Glomerular visceral epithelial cell (primary cell): ENCODE data around the gene ARFIP1.
A peak's percentile ranks its signal among the peaks of the same experiment; 100 is the strongest.
"Not testable (repeated sequence)": the region's sequence is repeated elsewhere in the genome, so short reads cannot be mapped to it uniquely, and the experiment has no call there.

ENCODE experiments used
- DNase-seq: peaks from one replicate; pipeline ENCODE4 v3.0.0-alpha.2; 2016; ENCODE audit errors: extremely low spot score

ARFIP1 gene

DNA sequence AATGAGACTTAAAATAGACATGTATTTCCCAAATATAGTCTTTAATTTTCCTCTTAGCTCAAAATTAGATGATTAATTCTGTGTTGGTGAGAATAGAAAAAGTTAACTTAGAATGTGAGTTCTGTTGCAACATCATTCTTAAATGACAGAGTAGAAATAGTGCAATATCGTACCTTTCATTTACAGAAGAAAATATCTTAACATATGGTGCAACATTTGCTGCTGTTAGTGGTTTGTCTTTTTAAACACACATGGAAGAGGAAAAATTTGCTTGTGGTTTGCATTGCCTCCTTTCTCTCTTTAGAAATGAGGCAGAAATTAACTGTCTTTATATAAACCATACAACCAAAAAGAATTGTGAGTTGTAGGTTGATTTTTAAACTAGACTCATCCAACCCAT lies 117.1 kb downstream of the ARFIP1 start:
- DNase-seq: no peak

DNA sequence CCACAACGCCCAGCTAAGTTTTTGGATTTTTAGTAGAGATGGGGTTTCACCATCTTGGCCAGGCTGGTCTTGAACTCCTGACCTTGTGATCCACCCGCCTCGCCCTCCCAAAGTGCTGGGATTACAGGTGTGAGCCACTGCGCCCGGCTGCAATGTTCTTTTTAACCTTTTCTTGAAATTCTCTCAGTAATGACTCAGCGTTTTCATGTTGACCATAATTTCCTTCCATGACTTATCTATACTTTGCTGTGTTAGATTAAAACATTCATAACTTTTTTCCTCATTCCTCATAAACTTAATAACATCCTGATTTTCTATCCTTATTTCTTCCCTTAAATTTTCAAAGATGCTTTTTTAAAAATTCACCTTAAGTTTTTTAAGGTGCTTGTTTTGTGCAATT lies 118.4 kb downstream of the ARFIP1 start:
- DNase-seq: not testable (repeated sequence)

DNA sequence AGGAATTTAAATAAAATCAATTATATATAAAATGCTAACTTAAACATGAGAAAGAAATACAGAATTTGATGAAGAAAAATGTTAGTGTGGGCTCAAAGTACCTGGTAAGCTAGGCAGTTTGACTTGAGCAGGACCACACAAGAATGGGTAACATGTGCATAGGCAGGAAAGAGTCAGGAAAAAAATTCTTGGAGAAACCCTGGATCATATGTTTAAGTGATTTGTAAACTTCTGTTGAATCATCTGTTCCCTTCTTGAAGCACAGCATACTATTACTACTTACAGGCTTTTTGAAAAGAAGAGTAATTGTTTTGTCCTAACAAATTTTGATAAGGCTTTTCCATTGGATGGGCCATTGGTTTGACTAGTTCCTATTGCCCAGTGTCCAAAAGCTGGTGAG lies 118.9 kb downstream of the ARFIP1 start:
- DNase-seq: no peak

DNA sequence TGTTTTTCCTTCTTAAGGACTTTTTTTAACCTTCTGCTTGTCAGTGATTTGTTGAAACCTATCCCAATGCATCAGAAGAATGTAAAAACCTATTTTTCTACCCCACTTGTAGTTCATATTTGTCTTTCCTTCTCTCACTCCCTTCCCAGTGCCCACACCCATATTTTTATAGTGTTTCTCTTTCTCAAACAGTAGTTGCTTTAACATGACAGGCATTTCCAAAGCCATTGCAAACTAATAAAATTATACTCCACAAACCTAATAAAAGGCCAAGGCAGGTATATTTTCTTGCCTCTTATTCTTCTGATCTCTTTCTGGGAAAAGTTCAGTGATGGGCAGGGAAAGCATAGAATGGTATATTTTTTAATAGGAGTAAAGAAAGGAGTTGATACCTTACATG lies 120.6 kb downstream of the ARFIP1 start:
- no peak for DNase-seq

DNA sequence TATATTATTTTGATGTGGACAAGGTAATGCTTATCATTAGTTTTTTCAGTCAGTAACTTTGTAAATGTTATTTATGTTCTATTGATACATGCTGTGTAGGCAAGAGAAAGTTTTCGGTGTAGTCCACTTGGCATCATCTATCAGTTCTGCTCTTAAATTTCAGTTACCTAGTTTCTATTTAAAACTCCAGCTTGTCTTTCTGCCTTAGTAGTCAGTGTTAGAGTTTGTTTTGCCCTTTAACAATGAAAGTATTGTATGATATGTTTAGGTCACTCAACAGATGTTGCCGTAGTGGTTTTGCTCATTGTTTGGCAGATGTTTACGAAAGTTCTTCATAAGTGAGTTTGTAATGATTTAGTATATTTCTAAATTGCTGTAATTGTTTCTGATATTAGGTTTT lies 121.5 kb downstream of the ARFIP1 start:
- DNase-seq: no peak

DNA sequence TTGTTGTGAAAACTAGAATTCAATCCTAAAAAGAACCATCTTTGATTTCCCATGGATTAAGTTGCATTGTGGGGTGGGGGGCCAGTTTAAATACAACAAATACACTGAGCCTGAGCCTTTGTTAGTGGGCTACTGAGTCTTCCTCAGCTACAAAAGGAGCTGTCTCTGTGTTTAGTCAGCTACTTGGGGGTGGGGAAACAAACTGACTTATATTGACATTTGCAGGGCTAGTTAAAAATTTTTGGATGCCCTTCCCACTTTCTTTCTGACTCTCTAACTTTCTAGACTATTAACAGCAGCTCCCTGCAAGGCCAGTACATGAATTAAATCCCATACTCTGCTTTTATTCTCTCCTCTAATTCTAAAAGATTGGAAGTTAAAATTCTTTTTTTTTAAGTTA lies 123.9 kb downstream of the ARFIP1 start:
- no peak for DNase-seq

DNA sequence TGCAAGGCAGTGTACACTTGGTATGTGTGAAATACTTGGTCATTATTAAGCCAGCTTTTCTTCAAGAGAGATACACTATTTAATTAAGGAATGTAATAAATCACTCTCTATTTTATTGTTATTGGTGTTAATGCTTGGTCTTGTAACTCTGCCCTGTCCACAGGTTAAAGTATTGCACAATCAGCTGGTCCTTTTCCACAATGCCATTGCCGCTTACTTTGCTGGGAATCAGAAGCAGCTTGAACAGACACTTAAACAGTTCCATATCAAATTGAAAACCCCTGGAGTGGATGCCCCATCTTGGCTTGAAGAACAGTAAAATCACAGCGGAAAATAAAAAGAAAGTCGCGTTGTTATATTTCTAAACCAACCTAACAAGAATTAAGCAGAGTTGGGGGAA lies 130.1 kb downstream of the ARFIP1 start:
- no peak for DNase-seq

DNA sequence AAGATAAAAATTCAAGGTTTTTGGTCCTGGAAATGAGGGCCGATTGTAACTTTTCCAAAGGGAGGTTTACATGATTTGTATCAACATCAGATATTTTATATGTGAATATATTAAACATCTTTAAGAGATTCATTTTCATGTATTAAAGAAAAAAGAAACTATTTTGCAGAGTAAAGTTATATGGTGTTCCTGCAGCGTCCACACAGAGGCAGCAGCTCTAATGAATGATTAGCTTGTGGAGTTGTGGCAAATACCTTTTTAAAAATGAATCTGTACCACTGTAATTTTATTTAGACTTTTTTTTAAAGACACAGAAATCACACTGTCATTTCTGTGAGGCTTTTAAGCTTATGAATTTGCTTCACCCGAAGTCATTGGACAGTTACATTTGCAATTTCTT lies 130.8 kb downstream of the ARFIP1 start:
- no peak for DNase-seq

DNA sequence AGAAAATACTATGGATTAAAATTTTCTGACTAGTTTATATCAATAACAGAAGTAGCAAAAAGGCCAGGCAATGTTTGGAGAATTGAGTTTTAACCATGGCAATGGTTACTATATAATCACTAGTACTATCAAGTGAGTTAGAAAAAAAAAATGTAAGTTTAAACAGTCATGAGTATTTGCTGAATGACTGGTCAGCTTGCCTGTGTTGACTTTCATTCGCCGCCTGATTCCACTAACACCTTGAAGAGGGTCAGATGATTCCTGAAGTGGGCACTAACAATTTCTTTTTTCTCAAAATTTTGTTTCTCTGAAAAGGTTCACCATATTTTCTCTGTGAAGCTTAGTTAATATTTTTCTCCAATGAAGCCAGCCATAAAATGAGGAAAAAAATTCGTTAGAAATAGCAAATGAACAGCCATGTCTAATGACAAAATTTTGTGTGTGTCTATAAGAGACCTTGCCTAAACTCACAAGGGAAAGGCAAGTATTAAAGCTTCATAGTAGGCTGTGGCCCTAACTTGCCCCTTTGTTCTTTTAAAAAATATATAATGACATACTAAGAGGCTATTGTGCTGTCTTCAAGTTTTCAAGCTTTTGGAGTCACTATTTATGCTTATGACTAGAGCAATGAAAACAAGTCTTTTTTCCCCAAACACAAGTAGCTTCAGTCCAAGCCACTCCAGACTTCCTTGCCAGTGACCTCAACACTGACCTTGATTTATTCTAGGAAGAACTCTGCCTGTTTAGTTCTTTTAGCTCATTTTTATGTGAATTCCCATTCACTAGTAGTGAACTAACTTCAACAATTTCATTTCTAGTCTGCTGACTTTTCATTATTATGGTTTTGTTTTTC lies 138.0 kb downstream of the ARFIP1 start:
- DNase-seq: no peak

DNA sequence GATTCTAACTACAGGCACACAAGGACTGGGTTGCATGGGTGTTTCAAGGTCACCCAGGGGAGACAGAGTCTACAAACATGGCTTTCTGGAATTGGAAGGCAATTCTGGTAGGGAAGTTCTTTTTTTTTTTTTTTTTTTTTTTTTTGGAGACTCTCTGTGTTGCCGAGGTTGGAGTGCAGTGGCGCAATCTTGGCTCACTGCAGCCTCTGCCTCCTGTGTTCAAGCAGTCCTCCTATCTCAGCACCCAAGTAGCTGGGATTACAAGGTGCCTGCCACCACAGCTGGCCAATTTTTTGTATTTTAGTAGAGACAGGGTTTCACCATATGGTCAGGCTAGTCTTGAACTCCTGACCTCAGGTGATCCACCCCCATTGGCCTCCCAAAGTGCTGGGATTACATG lies 140.1 kb downstream of the ARFIP1 start:
- DNase-seq: no peak

DNA sequence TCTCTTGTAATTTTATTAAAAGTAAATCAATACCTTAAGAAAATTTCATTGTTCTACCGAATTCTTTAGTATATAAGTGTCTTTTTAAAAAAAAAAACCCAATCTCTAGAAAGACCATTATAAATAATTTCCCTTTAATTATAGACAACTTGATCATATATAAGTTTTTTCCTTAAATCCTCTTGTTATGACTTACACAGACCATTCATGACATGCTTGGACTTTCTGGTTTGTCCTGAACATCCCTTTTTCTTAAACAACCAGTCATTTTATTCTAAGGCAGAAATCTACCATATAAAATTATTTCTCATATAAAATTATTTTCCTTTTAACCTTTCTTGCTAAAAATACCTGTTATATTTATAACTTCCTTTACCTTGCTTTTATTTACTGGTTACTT lies 141.0 kb downstream of the ARFIP1 start:
- DNase-seq: peak; percentile 24

DNA sequence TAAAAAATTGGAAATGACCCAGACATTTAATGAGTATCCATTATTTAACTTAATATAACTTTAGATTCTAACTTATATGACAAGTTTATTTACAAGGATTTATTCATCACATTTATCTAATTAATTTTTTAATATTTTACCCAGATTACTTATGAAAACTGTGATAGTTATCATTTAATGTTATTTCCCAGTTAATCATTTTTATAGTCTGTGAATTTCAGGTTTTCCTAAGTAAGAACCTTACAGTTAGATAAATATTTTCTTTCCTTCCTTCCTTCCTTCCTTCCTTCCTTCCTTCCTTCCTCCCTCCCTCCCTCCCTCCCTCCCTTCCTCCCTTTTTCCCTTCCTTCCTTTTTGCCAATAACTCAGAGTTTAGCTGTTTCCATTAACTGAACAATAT lies 141.5 kb downstream of the ARFIP1 start:
- no peak for DNase-seq

DNA sequence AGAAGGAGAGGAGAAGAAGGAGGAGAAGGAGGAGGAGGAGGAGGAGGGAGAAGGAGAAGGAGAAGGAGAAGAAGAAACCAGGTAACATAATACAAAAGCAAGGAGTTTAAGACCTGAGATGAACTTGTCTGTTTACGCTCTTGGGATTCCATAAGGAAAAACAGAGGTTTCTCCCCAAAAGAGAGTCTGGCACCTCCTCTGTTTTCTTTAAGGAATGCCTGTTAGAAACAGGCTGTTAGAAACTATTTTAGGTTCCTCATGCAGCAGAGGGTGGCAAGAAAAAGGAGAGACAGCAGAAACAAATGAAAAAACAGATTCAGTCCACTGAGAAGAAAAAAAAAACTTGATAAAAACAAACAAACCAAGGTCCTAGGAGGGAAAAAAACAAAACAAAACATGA lies 146.1 kb downstream of the ARFIP1 start:
- no peak for DNase-seq

DNA sequence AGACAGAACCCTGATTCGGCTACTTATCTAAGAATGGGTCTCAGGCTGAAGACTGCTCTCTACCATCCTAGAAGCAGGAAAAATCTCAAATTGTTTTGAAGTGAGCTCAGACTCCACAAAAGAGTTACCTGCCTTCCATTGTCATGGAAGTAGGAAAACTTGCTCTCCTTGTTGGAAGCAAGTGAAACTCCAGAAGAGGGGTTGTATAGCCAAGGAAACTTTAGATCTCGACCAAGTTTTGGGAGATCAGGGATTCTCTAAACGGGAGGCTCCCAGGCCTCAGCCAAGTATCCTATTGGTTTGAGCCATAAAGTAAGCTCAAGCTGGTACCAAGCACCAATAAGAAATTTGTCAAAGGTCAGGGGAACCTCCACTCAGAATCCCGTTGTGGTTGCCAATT lies 147.2 kb downstream of the ARFIP1 start:
- no peak for DNase-seq

DNA sequence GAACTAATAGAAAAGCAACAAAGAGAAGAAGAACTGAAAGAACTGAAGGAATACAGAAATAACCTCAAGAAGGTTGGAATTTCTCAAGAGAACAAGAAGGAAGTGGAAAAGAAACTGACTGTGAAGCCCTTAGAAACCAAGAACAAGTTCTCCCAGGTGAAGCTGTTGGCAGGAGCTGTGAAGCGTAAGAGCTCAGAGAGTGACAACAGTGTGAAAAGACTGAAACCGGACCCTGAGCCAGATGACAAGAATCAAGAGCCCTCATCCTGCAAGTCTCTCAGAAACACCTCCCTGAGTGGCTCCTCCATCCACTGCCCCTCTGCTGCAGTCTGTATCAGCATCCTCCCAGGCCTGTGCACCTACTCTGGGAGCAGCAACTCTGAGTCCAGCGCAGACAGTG lies 148.0 kb downstream of the ARFIP1 start:
- no peak for DNase-seq

DNA sequence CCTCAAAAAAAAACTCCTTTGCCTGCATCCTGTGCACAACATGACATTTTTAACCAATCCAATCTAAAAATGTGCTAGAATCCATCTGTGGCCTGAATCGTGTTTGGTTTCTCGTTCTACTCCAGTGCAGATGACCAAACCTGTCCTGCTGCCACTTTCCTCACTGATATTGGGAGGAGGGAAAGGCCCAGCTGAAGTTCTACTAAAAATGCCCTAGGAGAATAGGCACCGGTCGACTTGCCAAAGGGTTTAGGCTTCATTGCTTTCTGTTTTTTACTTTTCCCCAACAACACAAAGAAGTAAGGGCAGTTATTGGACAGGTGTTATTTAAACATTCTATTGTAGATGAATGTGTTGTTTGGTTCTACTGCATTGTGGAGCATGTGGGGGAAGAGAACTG lies 148.5 kb downstream of the ARFIP1 start:
- no peak for DNase-seq

DNA sequence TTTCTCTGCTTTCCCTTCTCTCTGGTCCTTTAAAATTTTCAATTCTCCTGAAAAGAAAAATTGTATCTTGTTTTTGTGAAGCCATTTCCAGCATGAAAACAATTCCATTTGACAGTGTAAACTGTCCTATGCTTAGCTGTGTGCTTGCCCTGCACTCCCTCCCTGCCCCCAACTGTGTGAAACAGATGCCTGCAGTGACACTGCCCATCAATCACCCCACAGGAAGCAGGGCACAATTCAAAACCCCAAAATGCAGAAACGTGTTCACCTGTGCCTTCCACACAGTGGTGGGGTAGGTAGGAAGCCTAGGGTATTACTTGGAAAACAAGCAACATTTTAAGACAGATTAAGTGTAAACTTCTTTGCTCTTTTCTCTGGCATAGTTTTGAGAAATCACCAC lies 150.1 kb downstream of the ARFIP1 start:
- DNase-seq: no peak

DNA sequence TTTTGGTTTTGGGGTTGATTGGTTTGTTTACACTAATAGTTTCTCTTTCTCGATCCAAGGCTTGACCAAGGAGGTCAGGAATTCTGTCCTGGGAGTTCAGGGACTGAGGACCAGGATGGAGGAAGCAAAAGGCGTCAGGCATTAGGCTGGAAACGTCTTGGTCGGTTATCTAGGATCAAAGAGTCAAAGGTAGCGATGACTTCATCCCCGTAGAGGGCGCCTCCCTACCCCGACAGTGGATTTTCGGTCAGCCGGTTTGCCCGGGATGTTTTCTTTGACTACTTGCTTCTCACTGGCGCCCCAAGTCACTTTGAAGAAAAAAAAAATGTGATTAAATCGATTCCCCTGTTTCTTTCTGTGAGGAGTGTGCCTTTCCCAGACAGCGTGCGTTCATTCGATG lies 155.4 kb downstream of the ARFIP1 start:
- no peak for DNase-seq

DNA sequence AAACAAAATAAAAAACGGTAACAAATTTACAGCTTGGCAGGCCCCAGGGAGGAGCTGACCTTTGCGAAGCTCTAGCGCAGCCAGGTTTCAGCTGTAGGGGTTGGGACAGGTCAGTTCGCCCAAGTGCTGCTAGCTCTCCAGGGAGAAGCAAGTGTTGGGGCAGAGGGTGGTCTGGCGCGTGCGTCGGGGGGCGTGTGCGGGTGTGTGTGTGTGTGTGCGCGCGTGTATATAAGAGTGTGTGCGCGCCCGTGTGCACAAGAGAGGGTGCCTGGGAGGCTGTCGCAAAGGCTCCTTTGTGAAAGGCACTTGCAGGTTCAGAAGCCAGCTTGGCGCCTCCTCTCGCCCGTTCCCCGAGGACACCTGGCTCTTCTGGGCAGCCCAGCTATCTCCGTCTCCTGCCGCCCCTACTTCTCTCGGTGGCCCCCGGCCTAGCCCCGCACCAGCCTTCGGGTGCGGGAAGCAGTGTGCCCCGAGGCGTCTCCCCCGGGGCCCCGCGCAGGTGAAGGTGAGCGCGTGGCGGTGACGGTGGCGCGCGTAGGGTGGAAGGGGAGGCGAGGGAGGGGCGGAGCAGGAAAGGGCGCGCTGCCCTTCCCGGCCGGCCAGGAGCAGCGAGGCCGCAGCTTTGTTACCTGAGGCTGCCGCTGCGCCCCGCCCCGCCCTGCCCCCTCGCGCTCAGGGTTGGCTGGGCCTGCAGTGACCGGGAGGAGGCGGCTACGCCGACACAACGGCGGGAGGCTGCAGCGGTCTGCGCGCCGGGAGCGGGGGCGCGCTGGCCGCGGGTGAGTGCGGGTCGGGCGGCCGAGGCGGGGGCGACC lies 156.1 kb downstream of the ARFIP1 start, which contains the start of gene FHDC1:
FHDC1 (plus strand) TSS at position 693 of the 815 bp plus-strand sequence. CDS start 6,735 bp downstream, outside the sequence.
- DNase-seq: peak; percentile 75

DNA sequence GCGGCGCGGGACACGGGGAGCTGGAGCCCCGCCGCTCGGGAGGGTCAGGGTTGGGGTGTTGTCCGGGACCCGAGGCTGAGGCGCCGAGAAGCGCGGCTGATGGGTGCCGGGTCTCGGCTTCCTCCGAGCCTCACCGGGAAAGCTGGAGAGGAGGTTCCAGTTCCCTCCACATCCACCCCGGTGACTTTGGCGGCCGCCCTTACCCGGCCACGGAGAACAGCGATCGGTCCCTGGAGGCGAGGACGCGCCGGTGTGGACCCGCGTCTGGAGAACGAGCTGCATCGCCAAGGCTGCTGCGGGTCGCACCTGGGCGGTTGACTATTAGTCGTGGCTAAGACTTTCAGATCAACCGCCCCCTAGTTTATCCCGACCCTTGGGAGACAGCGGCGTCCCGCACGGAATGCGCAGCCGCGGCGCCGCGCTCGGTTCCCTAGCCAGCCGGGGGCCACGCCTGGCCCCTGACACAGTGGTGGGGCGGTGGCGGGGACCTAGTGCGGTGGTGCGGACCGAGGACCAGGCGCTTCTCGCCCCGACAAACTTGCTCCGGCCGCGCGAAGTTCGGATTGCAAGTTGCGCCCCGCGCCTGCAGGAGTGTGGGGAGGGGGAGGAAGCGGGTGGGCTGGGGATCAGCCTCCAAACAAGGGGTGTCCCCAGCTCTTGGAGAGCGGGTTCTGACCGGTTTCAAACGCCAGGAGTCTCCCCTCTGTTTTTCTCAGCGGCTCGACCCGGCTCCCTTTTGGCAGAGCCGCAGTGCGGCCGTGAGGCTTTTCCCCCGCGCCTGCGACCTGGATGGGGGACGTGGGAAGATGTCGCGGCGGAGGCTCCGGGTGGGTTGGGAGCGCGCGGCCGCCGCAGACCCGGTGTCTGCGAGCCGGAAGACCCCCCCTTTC lies 156.9 kb downstream of the ARFIP1 start:
- DNase-seq: peak; percentile 39

DNA sequence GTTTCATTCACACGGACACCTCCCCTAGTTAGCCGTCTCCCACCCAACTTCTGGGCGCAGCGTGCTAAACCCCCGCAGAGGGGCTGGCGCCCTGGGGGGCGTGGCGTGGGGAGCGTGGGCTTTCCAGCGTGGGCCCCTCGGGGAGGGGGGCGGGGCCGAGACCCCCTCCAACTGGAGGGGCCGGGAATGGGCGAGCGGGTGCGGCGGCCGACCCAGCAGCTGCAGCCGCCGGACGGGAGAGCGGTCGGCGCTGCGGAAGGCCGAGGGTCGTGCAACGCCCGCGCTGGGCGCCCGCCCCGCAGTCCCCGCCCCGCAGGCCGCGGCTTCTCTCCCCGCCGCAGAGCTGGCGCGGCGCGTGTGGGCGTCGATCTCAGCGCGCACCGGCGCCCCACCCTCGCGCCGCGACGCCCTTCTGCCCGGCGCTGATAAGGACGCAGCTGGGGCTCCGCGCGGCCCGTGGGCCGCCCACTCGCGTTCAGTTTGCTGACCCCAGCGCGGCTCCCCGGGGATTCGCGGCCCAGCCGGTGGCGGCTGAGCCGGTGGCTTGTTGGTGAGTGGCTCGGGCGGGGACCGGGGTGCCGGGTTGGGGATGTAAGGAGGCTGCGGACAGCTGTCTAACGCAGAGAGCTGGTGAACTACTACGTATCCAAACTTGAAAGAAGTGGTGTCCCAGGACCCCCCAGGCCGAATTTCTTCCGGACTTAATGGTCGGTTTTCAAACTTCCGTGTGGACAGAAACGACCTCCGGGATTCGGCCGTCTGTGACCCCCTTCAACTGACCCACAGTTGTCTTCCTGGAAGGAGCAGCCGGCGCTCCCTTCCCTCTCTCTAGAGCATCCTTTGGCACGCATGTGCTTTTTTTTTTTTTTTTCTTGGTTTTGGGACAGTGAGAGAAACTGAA lies 157.8 kb downstream of the ARFIP1 start:
- peak; percentile 46 for DNase-seq
